ENCODE results near the gene KLHL29.

The KLHL29 gene

DNA sequence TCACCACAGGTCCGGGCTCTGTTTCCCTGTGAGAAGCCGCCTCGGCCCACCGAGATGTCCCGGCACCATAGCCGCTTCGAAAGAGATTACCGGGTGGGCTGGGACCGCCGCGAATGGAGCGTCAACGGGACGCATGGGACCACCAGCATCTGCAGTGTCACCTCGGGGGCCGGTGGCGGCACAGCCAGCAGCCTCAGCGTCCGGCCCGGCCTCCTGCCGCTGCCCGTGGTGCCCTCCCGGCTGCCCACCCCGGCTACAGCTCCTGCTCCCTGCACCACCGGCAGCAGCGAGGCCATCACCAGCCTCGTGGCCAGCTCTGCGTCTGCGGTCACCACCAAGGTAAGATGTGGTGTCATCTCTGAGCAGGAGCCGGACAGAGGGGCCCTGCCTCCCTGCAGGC lies 177.2 kb downstream of the KLHL29 start:
- H3K9me3 ChIP-seq (ENCODE audit: control insufficient read depth in 1 of 2, low read length in 2 of 2) = no peaks in the 10 kb centered on the region
- H3K36me3 ChIP-seq (ENCODE audit: control insufficient read depth in 1 of 2, insufficient read depth in 2 of 2, low read length in 2 of 2) = no peaks in the 10 kb centered on the region
- no peak overlapping the region for H3K27ac ChIP-seq (ENCODE audit: low read length)
- no peaks in the 10 kb centered on the region for H3K27me3 ChIP-seq (ENCODE audit: low read depth, low read length)
- peaks cover 3 to 41% of the 10 kb centered on the region in 2 donors for H3K4me1 ChIP-seq (ENCODE audit: control insufficient read depth in 1 of 2, insufficient read depth in 2 of 2, low read length in 2 of 2)
- no peak overlapping the region for H3K4me3 ChIP-seq (ENCODE audit: low read depth in 1 of 2, low read length in 2 of 2)

DNA sequence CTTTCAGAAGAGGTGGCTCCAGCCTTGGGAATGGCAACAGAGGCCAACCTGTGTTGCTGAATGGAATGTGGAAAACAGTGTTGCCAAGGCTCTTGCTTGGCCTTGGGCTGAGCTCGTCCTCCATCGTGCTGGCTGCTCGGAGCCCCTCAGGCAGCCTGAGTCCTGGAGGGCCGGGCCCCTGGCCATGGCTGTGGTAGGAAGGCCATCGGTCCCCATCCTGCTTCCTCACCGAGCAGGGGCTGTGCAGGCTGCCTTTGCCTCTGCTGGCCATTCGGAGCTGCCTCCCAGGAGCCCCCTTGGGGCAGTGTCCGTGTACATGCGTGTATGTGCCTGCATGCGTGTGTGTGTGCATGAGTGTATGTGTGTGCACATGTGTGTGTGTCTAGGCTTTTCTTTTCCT lies 178.2 kb downstream of the KLHL29 start:
- Histone ChIP-seq H3K27me3 (ENCODE audit: low read depth, low read length) (no peaks in the 10 kb centered on the region), H3K9me3 (ENCODE audit: control insufficient read depth in 1 of 2, low read length in 2 of 2) (no peaks in the 10 kb centered on the region), H3K27ac (ENCODE audit: low read length) (no peak overlapping the region), H3K4me3 (ENCODE audit: low read depth in 1 of 2, low read length in 2 of 2) (no peak overlapping the region), H3K36me3 (ENCODE audit: control insufficient read depth in 1 of 2, insufficient read depth in 2 of 2, low read length in 2 of 2) (no peaks in the 10 kb centered on the region), H3K4me1 (ENCODE audit: control insufficient read depth in 1 of 2, insufficient read depth in 2 of 2, low read length in 2 of 2) (peaks cover 3 to 41% of the 10 kb centered on the region in 2 donors)

DNA sequence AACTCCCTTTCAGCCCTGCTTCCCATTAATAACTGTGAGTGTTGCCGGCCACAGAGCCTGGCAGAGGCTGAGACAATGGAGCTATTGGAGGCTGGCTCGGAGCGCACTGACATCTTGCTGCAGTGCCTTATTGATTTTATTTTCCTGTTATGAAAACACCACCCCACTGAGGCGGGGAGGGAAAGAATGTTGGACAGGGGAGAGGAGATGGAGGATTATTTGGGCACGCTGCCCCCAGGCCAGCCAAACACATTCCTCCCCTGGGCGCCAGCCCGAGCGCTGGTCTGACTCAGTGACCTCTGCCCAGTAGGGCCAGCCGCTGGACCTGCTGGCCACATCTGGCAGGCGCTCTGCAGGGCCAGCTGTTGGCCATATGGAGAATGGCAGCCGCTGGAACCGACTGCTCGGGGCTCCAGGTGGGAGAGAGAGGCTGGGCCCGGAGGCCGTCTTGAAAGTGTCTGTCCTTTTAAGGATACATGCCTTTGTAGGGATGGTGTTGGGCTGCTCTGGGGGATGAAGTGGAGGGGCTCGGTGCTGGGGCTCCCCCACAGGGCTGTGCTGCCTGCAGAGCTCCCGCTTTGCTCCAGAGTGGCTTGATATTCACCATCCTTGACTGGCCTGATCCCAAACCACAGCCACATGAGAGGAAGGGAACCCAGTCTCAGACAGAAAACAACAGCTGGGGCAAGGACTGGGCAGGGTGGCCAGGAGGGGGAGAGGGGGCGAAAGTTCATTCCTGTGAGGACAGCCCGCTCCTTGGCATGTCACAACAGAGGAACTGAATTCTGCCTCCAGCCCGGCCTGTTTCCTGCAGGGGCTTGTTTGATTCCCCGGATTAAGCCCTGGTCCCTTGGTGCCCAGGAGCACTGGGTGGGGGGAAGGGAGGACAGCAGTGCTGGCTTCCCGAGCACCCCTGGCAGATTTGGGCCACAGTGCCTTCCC lies 179.0 kb downstream of the KLHL29 start:
- Histone ChIP-seq H3K4me3 (ENCODE audit: low read depth in 1 of 2, low read length in 2 of 2) (no peak overlapping the region), H3K4me1 (ENCODE audit: control insufficient read depth in 1 of 2, insufficient read depth in 2 of 2, low read length in 2 of 2) (peaks cover 3 to 48% of the 10 kb centered on the region in 2 donors), H3K36me3 (ENCODE audit: control insufficient read depth in 1 of 2, insufficient read depth in 2 of 2, low read length in 2 of 2) (no peaks in the 10 kb centered on the region), H3K27me3 (ENCODE audit: low read depth, low read length) (no peaks in the 10 kb centered on the region), H3K9me3 (ENCODE audit: control insufficient read depth in 1 of 2, low read length in 2 of 2) (no peaks in the 10 kb centered on the region), H3K27ac (ENCODE audit: low read length) (peak overlapping the region; percentile 48)

DNA sequence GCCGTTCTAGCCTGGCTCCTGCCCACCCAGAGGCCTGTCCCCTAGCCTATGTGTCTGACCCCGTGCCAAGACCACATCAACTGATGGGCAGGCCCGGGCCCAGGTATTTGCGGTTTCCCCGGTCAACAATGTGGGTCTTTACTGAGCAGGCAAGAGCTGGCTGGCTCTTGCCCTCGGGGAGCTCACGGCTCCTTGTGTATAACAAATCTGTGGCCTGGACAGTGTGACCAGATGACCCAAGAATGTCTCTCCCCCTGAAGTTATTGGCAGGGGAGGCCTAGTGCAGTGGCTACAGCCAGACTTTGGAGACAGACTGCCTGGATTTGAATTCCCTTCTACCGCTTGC lies 179.6 kb downstream of the KLHL29 start:
- Histone ChIP-seq H3K4me3 (ENCODE audit: low read depth in 1 of 2, low read length in 2 of 2) (no peak overlapping the region), H3K27me3 (ENCODE audit: low read depth, low read length) (no peaks in the 10 kb centered on the region), H3K9me3 (ENCODE audit: control insufficient read depth in 1 of 2, low read length in 2 of 2) (no peaks in the 10 kb centered on the region), H3K36me3 (ENCODE audit: control insufficient read depth in 1 of 2, insufficient read depth in 2 of 2, low read length in 2 of 2) (no peaks in the 10 kb centered on the region), H3K27ac (ENCODE audit: low read length) (peak overlapping the region; percentile 48), H3K4me1 (ENCODE audit: control insufficient read depth in 1 of 2, insufficient read depth in 2 of 2, low read length in 2 of 2) (peaks cover 3 to 55% of the 10 kb centered on the region in 2 donors)

DNA sequence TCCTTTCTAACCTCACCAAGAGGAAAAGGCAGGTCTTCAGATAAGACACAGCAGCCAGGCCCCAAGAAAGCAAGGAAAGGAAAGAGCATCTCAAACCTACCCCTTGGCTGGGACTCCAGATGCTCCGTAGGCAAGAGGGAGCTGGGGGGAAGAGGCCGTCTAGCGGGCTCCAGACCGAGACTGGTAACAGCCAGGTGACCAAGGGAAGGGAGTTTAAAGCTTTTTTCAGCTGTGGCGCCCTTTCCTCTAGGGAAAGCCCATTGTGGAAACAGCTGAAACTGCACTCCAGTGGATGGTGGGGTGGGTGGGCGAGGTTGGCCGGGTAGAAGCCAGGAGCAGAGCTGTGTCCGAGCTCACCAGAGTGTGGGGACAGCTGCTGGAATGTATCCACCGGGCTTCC lies 180.4 kb downstream of the KLHL29 start:
- no peak overlapping the region for H3K27ac ChIP-seq (ENCODE audit: low read length)
- H3K27me3 ChIP-seq (ENCODE audit: low read depth, low read length) = no peaks in the 10 kb centered on the region
- H3K9me3 ChIP-seq (ENCODE audit: control insufficient read depth in 1 of 2, low read length in 2 of 2) = no peaks in the 10 kb centered on the region
- peaks cover 3 to 55% of the 10 kb centered on the region in 2 donors for H3K4me1 ChIP-seq (ENCODE audit: control insufficient read depth in 1 of 2, insufficient read depth in 2 of 2, low read length in 2 of 2)
- no peak overlapping the region for H3K4me3 ChIP-seq (ENCODE audit: low read depth in 1 of 2, low read length in 2 of 2)
- H3K36me3 ChIP-seq (ENCODE audit: control insufficient read depth in 1 of 2, insufficient read depth in 2 of 2, low read length in 2 of 2) = no peaks in the 10 kb centered on the region

DNA sequence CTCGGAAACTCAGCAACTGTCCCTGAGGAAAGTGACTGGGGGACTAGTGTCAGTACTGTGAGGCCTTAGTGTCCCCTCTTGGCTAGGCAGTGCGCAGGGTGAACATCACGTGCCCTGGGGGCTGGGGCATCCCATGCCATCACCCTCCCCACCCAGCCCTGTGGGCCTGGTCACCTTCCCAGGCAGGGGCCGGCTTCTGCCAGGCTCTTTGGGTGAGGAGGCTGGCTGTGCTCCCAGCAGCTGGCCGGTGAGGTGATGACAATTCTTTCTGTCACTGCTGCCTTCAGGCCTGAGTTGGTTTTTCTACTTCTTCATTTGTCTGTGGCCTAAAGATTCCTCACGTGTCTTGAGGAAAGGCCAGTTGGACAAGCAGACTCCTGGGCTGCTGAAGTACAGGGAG lies 180.8 kb downstream of the KLHL29 start:
- no peaks in the 10 kb centered on the region for H3K9me3 ChIP-seq (ENCODE audit: control insufficient read depth in 1 of 2, low read length in 2 of 2)
- H3K36me3 ChIP-seq (ENCODE audit: control insufficient read depth in 1 of 2, insufficient read depth in 2 of 2, low read length in 2 of 2) = no peaks in the 10 kb centered on the region
- H3K27ac ChIP-seq (ENCODE audit: low read length) = peak overlapping the region; percentile 42
- peaks cover 3 to 54% of the 10 kb centered on the region in 2 donors for H3K4me1 ChIP-seq (ENCODE audit: control insufficient read depth in 1 of 2, insufficient read depth in 2 of 2, low read length in 2 of 2)
- no peaks in the 10 kb centered on the region for H3K27me3 ChIP-seq (ENCODE audit: low read depth, low read length)
- no peak overlapping the region for H3K4me3 ChIP-seq (ENCODE audit: low read depth in 1 of 2, low read length in 2 of 2)

DNA sequence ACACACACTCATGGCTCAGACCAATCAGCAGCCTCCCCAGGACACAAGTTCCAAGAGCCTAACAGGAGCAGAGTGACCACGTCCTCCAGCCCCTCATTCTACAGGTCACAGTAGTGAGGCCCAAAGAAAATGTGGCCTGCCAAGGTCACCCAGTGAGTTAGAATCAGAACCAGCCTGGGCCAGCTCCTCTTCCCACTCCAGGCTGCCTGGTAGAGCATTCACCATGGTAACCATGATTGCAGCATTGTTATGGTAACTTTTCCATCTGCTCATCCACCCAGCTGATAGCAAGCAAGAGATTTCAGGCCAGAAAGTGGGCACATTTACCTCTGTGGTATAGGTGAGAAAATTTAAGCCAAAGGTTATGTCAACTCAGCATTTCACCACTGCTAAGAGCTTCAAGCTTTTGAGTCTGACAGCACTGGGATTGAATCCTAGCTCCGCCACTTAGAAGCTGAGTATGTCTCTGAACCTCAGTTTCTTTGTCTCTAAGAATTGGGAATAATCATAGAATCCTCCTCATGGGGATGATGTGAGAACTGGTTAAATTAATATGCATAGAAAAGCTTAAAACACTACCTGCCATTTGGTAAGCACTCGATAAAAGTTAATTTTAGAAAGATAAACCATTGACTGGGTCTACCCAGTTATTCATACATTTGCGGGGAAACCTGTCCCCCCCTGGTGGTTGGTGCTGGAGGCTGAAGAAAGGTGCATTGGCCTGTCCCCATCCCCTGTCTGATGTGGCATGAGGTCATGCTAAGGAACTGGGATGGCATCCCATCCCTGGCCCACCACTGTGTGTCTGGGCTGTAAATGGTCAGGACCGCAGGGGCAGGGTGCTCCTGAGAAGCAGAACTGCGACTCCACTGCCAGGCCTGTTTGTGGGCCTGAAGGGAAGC lies 181.5 kb downstream of the KLHL29 start:
- Histone ChIP-seq H3K27ac (ENCODE audit: low read length) (peak overlapping the region; percentile 42), H3K4me3 (ENCODE audit: low read depth in 1 of 2, low read length in 2 of 2) (no peak overlapping the region), H3K27me3 (ENCODE audit: low read depth, low read length) (no peaks in the 10 kb centered on the region), H3K4me1 (ENCODE audit: control insufficient read depth in 1 of 2, insufficient read depth in 2 of 2, low read length in 2 of 2) (peaks cover 3 to 56% of the 10 kb centered on the region in 2 donors), H3K9me3 (ENCODE audit: control insufficient read depth in 1 of 2, low read length in 2 of 2) (no peaks in the 10 kb centered on the region), H3K36me3 (ENCODE audit: control insufficient read depth in 1 of 2, insufficient read depth in 2 of 2, low read length in 2 of 2) (no peaks in the 10 kb centered on the region)

DNA sequence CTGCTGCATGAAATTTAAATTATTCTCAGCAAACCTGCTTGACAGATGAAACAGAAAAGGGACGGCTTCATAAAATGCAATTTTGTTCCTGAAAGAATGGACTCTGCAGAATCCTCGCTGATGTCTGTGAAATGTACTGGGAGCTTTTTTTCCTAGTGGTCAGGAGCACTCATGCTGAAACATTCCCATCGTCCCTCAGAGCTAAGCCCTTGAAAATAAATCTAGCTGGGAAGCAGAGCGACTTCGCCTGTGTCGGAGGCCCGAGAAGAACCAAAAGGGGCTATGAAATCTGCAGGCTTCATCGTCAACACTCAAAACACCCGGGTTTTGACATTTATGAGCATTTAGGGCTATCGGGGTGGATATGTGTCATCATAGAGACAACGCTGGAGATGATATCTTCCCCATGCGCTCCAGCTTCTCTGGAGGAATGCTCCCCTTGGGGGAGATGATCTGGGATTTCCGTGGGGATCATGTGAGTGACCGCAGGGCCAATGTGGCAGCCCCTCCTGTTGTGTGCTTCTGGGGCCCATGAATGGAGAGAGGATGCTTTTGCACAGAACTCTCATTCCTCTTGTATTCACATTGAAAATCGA lies 182.3 kb downstream of the KLHL29 start:
- no peaks in the 10 kb centered on the region for H3K36me3 ChIP-seq (ENCODE audit: control insufficient read depth in 1 of 2, insufficient read depth in 2 of 2, low read length in 2 of 2)
- no peak overlapping the region for H3K4me3 ChIP-seq (ENCODE audit: low read depth in 1 of 2, low read length in 2 of 2)
- peaks cover 3 to 56% of the 10 kb centered on the region in 2 donors for H3K4me1 ChIP-seq (ENCODE audit: control insufficient read depth in 1 of 2, insufficient read depth in 2 of 2, low read length in 2 of 2)
- H3K27ac ChIP-seq (ENCODE audit: low read length) = no peak overlapping the region
- no peaks in the 10 kb centered on the region for H3K27me3 ChIP-seq (ENCODE audit: low read depth, low read length)
- H3K9me3 ChIP-seq (ENCODE audit: control insufficient read depth in 1 of 2, low read length in 2 of 2) = no peaks in the 10 kb centered on the region

DNA sequence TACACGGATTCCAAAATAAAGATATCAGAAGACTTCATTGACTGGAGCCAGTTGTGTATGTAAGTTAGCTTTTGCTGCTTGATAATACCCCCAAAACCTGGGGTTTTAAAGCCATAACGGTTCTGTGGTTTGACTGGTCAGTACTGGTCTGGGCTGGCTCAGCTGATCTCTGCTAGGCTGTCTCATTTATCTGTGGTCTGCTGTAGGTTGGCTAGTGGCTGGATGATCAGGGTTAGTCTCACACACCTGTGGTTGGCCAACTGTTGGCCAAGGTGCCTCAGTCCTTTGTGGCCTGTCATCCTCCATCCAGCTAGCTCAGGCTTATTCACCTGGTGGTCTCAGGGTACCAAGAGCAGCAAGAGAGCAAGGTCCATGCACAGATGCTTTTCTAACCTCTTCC lies 183.2 kb downstream of the KLHL29 start:
- Histone ChIP-seq H3K27me3 (ENCODE audit: low read depth, low read length) (no peaks in the 10 kb centered on the region), H3K4me3 (ENCODE audit: low read depth in 1 of 2, low read length in 2 of 2) (no peak overlapping the region), H3K36me3 (ENCODE audit: control insufficient read depth in 1 of 2, insufficient read depth in 2 of 2, low read length in 2 of 2) (no peaks in the 10 kb centered on the region), H3K4me1 (ENCODE audit: control insufficient read depth in 1 of 2, insufficient read depth in 2 of 2, low read length in 2 of 2) (peaks cover 3 to 49% of the 10 kb centered on the region in 2 donors), H3K9me3 (ENCODE audit: control insufficient read depth in 1 of 2, low read length in 2 of 2) (no peaks in the 10 kb centered on the region), H3K27ac (ENCODE audit: low read length) (no peak overlapping the region)

DNA sequence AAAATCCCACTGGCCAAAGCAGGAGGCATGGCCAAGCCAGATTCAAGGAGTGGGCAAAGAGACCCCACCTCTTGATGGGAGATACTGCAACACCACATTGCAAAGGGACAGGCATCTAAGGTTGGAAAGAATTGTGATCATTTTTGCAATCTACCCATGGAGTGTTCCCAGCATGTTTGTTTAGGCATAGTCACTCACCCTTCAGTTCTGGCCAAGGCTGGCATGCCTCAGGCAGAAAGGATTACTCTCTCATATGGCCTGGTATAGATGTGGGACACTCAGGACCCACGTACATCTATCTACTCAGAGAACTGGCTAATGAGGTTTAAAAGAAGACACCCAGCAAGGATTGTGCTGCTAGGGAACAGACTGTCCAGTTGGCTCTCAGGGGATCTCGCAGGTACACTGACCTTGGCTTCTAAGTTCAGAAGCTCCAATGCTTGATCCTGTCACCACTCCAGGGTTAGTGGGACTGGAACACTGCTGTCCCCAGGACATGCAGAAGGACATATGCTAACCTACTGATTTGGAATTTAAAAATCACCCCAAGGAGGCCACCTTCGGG lies 183.7 kb downstream of the KLHL29 start:
- H3K27me3 ChIP-seq (ENCODE audit: low read depth, low read length) = no peaks in the 10 kb centered on the region
- H3K9me3 ChIP-seq (ENCODE audit: control insufficient read depth in 1 of 2, low read length in 2 of 2) = no peaks in the 10 kb centered on the region
- peaks cover 0 to 44% of the 10 kb centered on the region in 2 donors for H3K4me1 ChIP-seq (ENCODE audit: control insufficient read depth in 1 of 2, insufficient read depth in 2 of 2, low read length in 2 of 2)
- no peak overlapping the region for H3K4me3 ChIP-seq (ENCODE audit: low read depth in 1 of 2, low read length in 2 of 2)
- no peak overlapping the region for H3K27ac ChIP-seq (ENCODE audit: low read length)
- no peaks in the 10 kb centered on the region for H3K36me3 ChIP-seq (ENCODE audit: control insufficient read depth in 1 of 2, insufficient read depth in 2 of 2, low read length in 2 of 2)
